H1 (cell line): ENCODE results near the gene STIL. TPM values are rescaled to one million over a fixed set of nuclear protein-coding genes. Genes with fewer than 3 reads are reported as not detected.
A peak's percentile ranks its signal among the peaks of the same experiment; 100 is the strongest.

Experiments
- ASH2L ChIP-seq: fragments of 200-600, 300-600 bp; sonication (generic); IDR thresholded peaks from one replicate; pipeline ENCODE4 v1.7.1; 2017; ENCODE audit warnings: low read length
- KDM4A ChIP-seq: IDR thresholded peaks from one replicate; pipeline ENCODE4 v1.7.1; 2012; ENCODE audit warnings: low read depth, mild to moderate bottlenecking, moderate library complexity, low read length, inconsistent platforms; ENCODE audit not compliant: severe bottlenecking
- SAP30 ChIP-seq: fragments of 300-600 bp; sonication (generic); IDR thresholded peaks from 2 replicates; pipeline ENCODE4 v1.7.1; 2012; ENCODE audit warnings: low read length, moderate library complexity, mild to moderate bottlenecking, inconsistent platforms; ENCODE audit not compliant: insufficient read depth, insufficient replicate concordance
- SIX5 ChIP-seq: IDR thresholded peaks from 2 replicates; pipeline ENCODE4 v1.6.1; 2011; ENCODE audit warnings: mild to moderate bottlenecking, low read depth, low read length
- SP1 ChIP-seq: IDR thresholded peaks from 2 replicates; pipeline ENCODE4 v1.6.1; 2011; ENCODE audit warnings: low read depth, low read length
- polyA plus RNA-seq, 7 experiments: library from polyadenylated mRNA; depleted of rRNA in 3 of 7; stranded (reverse) in 5 of 7; unstranded in 2 of 7; fragments of >200 nt in 5 of 7; fragments of 200-250 nt in 2 of 7; gene quantifications; 1 replicate in 5 of 7; 2 replicates in 1 of 7; 4 replicates in 1 of 7; pipeline versions ENCODE4 v1.2.1 to v1.2.3, GENCODE V29; 2011 to 2013; ENCODE audit warnings: missing spikeins in 2 of 7, mixed read lengths in 2 of 7
- total RNA-seq: library from RNA; stranded (reverse); fragmentation: NEBNext Ultra II Directional; extraction: Animal tissue kit (Norgen Biotek cat#: 25700); gene quantifications from 2 replicates; pipeline ENCODE4 v1.2.1, GENCODE V29; 2021

The STIL gene
- total and polyA plus RNA-seq, 2 of the 8 experiments (the other 6 are each of a cell fraction or from before 2014, with no cell fraction given) = 13.6 to 25.1 TPM

DNA sequence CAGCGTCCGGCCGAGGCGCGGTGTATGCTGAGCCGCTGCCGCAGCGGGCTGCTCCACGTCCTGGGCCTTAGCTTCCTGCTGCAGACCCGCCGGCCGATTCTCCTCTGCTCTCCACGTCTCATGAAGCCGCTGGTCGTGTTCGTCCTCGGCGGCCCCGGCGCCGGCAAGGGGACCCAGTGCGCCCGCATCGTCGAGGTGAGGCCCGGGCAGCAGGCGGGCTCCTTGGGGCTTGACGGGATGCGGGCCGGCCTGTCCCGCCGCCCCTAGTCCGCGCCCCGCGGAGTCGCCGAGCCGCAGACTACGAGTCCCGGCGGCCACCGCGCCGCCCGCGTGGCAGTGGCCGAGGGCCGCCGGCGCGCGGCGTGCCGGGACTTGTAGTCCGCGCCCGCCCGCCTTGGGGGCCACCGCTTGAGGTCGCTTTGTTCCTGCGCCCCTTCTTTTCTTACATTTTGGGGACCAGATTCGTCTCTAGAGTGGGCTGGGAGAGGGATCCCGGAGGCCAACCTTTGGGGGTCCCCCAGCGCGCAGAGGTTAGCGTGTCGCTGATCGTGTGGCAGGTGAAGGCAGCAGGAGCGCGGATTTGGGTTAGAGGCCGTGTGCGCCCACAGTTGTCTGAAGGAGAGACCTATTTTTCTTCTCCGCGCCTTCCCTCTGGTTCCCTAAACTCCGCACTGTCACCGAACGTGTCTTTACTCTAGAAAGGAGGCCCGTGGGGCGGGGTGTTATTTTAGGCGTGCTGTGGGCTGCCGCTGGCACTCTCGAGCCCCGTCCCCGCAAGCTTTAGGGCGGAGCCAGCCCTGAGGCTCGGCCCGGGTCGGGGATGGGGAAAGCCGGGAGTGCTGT is 20.2 kb upstream of the STIL start (continued):
- TF ChIP-seq KDM4A (peak; percentile 75), SAP30 (peak; percentile 54), SIX5 (peak; percentile 82), SP1 (no peak), ASH2L (peak; percentile 86)
- TF ChIP-seq, all 59 proteins: peak for 9
